SU-DHL-6 (cell line): ENCODE data around the gene SMR3B.

Experiments
- H2AFZ ChIP-seq: fragments of 200-600 bp; sonication (generic); 2 replicates; pipeline ENCODE4 v1.6.1; 2014; ENCODE audit warnings: low read depth, mild to moderate bottlenecking, moderate library complexity, mixed read lengths, antibody characterized with exemption, low read length; ENCODE audit not compliant: severe bottlenecking
- H3F3A ChIP-seq: fragments of 200-600 bp; shearing (Covaris generic); 2 replicates; pipeline ENCODE4 v1.6.0; 2016; ENCODE audit warnings: antibody characterized with exemption, mild to moderate bottlenecking; ENCODE audit not compliant: insufficient read depth
- H3K27ac ChIP-seq: fragments of 200-600 bp; sonication (generic); 2 replicates; pipeline ENCODE4 v1.5.1; 2016; ENCODE audit warnings: low read depth, mild to moderate bottlenecking, low read length, moderate library complexity, mixed read lengths
- H3K27me3 ChIP-seq: fragments of 200-600 bp; sonication (generic), shearing (Covaris generic); 2 replicates; pipeline ENCODE4 v1.6.0; 2014; ENCODE audit warnings: mild to moderate bottlenecking, low read length
- H3K36me3 ChIP-seq: fragments of 200-600 bp; sonication (generic); 2 replicates; pipeline ENCODE4 v1.6.1; 2014; ENCODE audit warnings: mild to moderate bottlenecking, low read length, mixed read lengths
- H3K4me2 ChIP-seq: fragments of 300-600, 200-600 bp; shearing (Covaris generic), sonication (generic); 2 replicates; pipeline ENCODE4 v1.6.0; 2014; ENCODE audit warnings: low read length, low read depth, mild to moderate bottlenecking; ENCODE audit not compliant: poor library complexity, severe bottlenecking
- H3K4me3 ChIP-seq: fragments of 200-600 bp; sonication (generic); 2 replicates; pipeline ENCODE4 v1.5.1; 2014; ENCODE audit warnings: antibody characterized with exemption, low read length, mild to moderate bottlenecking, mixed read lengths; ENCODE audit not compliant: insufficient read depth, poor library complexity, severe bottlenecking
- H3K79me2 ChIP-seq: fragments of 200-600 bp; sonication (generic); 2 replicates; pipeline ENCODE4 v1.6.1; 2014; ENCODE audit warnings: mild to moderate bottlenecking, low read length, moderate library complexity; ENCODE audit not compliant: insufficient read depth
- H3K9ac ChIP-seq: fragments of 200-600 bp; sonication (generic); 2 replicates; pipeline ENCODE4 v1.7.0; 2014; ENCODE audit warnings: mild to moderate bottlenecking, low read length
- H3K9me2 ChIP-seq: fragments of 200-600 bp; sonication (generic); replicated peaks from 2 replicates; pipeline ENCODE4 v1.6.1; 2014; ENCODE audit warnings: low read length; ENCODE audit not compliant: insufficient read depth
- H3K9me3 ChIP-seq: fragments of 200-600 bp; sonication (generic); 2 replicates; pipeline ENCODE4 v1.6.1; 2014; ENCODE audit warnings: low read length, mixed read lengths; ENCODE audit not compliant: insufficient read depth
- H4K20me1 ChIP-seq: fragments of 200-600 bp; sonication (generic); 2 replicates; pipeline ENCODE4 v1.6.1; 2014; ENCODE audit warnings: low read depth, mild to moderate bottlenecking, antibody characterized with exemption, low read length, moderate library complexity, mixed read lengths
- EZH2phosphoT487 ChIP-seq: fragments of 200-600 bp; sonication (generic), shearing (Covaris generic); conservative IDR thresholded peaks from 2 replicates; pipeline ENCODE4 v1.6.1; 2018; ENCODE audit warnings: mild to moderate bottlenecking, antibody characterized with exemption, low read length, moderate library complexity, mixed read lengths
- TF ChIP-seq, protein P1 (sequence below): fragments of 200-600 bp; sonication (generic); IDR thresholded peaks from one replicate; pipeline ENCODE4 v1.5.1; 2017; ENCODE audit warnings: antibody characterized with exemption, mild to moderate bottlenecking, low read length, moderate library complexity; ENCODE audit not compliant: insufficient read depth, poor library complexity, severe bottlenecking

SMR3B gene

DNA sequence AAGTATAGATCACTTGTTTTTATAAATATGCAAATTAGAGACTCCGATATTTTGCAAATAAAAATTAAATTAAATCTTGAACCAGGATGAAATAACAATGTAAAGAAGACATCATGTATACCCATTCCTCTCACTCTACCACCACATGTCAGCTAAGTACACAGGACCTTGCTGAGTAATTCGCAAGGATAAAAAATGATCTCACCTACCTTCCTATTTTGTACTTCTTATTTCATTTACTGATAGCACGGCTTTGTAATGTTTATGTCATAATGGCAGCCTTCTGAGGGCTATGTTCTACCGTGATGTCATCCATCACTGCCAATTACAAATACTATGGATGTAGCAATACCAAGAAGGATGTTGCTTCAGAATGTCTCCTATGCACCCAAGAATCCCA, 10.9 kb upstream of the SMR3B start:
- H4K20me1 ChIP-seq, result no peaks in the 10 kb centered on the region
- H3F3A ChIP-seq, result no peaks in the 10 kb centered on the region
- no peak overlapping the region for H3K4me2 ChIP-seq
- H3K4me3 ChIP-seq, result no peak overlapping the region
- no peaks in the 10 kb centered on the region for H3K79me2 ChIP-seq
- H3K9me3 ChIP-seq, result no peaks in the 10 kb centered on the region
- H3K27ac ChIP-seq, result no peak overlapping the region
- H3K27me3 ChIP-seq, result no peaks in the 10 kb centered on the region
- no peaks in the 10 kb centered on the region for H3K9me2 ChIP-seq
- no peak overlapping the region for H2AFZ ChIP-seq
- TF ChIP-seq, protein P1, sequence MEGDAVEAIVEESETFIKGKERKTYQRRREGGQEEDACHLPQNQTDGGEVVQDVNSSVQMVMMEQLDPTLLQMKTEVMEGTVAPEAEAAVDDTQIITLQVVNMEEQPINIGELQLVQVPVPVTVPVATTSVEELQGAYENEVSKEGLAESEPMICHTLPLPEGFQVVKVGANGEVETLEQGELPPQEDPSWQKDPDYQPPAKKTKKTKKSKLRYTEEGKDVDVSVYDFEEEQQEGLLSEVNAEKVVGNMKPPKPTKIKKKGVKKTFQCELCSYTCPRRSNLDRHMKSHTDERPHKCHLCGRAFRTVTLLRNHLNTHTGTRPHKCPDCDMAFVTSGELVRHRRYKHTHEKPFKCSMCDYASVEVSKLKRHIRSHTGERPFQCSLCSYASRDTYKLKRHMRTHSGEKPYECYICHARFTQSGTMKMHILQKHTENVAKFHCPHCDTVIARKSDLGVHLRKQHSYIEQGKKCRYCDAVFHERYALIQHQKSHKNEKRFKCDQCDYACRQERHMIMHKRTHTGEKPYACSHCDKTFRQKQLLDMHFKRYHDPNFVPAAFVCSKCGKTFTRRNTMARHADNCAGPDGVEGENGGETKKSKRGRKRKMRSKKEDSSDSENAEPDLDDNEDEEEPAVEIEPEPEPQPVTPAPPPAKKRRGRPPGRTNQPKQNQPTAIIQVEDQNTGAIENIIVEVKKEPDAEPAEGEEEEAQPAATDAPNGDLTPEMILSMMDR, result no peak
- TF ChIP-seq EZH2phosphoT487, result no peak
- H3K36me3 ChIP-seq, result no peaks in the 10 kb centered on the region
- H3K9ac ChIP-seq, result no peak overlapping the region

DNA sequence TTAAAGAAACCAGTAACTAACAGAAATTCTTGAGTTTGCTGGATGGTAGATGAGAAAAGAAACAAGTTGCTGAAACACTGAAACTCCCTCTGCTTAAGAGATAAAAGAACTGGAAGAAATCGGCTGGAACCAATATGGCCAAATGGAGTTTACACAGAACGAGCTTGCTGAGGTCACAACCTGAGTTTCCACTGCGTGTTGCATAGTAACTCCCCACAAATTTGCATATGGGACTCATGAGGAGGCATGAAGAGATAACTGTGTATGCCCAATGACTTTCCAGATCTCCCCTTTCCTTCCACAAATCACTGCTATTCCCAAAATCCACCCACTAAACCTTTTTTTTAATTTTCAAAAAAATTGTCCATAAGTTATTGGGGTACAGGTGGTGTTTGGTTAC, 10.2 kb upstream of the SMR3B start:
- Histone ChIP-seq H3K4me3 (no peak overlapping the region), H3K9me2 (no peaks in the 10 kb centered on the region), H3K4me2 (no peak overlapping the region), H3F3A (no peaks in the 10 kb centered on the region), H2AFZ (no peak overlapping the region), H3K36me3 (no peaks in the 10 kb centered on the region), H3K9me3 (no peaks in the 10 kb centered on the region), H3K27ac (no peak overlapping the region), H3K79me2 (no peaks in the 10 kb centered on the region), H4K20me1 (no peaks in the 10 kb centered on the region), H3K27me3 (no peaks in the 10 kb centered on the region), H3K9ac (no peak overlapping the region)
- TF ChIP-seq, protein P1, result no peak
- no peak for TF ChIP-seq EZH2phosphoT487

DNA sequence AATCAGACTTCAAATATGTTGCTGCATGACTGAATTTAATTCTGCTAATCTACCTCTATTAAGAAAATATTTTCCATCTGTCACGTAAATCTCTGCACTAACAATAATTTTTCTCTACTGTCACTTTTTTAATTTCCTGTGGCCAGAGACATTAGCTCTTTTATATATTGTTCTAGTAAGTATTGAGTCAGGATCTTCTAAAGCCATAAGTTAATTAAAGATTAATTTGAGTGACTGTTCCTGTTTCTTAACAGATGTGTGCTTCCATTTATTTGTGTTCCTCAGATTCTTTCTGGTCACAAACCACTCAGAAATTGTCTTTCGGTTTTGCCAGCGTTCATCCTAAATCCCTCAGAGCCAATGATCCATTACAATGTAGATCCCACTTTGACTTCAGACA, 2.4 kb upstream of the SMR3B start:
- Histone ChIP-seq H3K9me3 (no peaks in the 10 kb centered on the region), H3K36me3 (no peaks in the 10 kb centered on the region), H3K27me3 (no peaks in the 10 kb centered on the region), H2AFZ (no peak overlapping the region), H3K4me2 (no peak overlapping the region), H3K9me2 (no peaks in the 10 kb centered on the region), H3K79me2 (no peaks in the 10 kb centered on the region), H4K20me1 (no peaks in the 10 kb centered on the region), H3F3A (no peaks in the 10 kb centered on the region), H3K9ac (no peak overlapping the region), H3K4me3 (no peak overlapping the region), H3K27ac (no peak overlapping the region)
- no peak for TF ChIP-seq EZH2phosphoT487
- TF ChIP-seq, protein P1, result no peak
